ENCODE measurements around the gene ARFGAP2. TPM values are rescaled to one million over a fixed set of nuclear protein-coding genes. Genes with fewer than 3 reads are reported as not detected.

ARFGAP2 gene
- polyA plus RNA-seq, 1 of the 3 experiments (the other 2 are of a cell fraction): 52.5 TPM

GRCh38 chr11:47186076-47186699 is 9.5 kb upstream of the ARFGAP2 start, which contains the start of gene PACSIN3:
Gene PACSIN3 (minus strand): TSS chr11:47186434. CDS start chr11:47182727, 3,707 bp downstream.
- H3K79me2 ChIP-seq (ENCODE audit: insufficient read depth): peaks cover 9% of the 10 kb centered on the region; the same call in 1 of the 2 replicates
- H2AFZ ChIP-seq (ENCODE audit: low read depth): peak within 1 kb of the TSS; percentile 94
- peak within 1 kb of the TSS; percentile 64 to 69 for H3K4me3 ChIP-seq (ENCODE audit: low read depth in 2 of 2, low read length in 1 of 2)
- peak; percentile 92 for DNase-seq
- ChIA-PET POLR2A (interaction anchor here (0.9 to 4.9 kb wide), 9 partner anchors 8 to 84 kb away, joined by 5 to 69 read pairs (median 11); partner anchors contain the start of genes ACP2, DDB2 and MADD), CTCF (interaction anchor here (0.6 to 4.2 kb wide), 19 partner anchors 7 to 223 kb away, joined by 3 to 31 read pairs (median 7); partner anchors contain the start of genes ACP2, ARFGAP2, DDB2 and NR1H3)
- H3K4me2 ChIP-seq: peak within 1 kb of the TSS; percentile 98
- H3K27ac ChIP-seq (ENCODE audit: low read depth in 2 of 2, low read length in 1 of 2): peak within 1 kb of the TSS in 1 of 2 experiments; percentile 94; a peak in 2 of 4 replicates
- H3K9me2 ChIP-seq: no peaks in the 10 kb centered on the region
- no peaks in the 10 kb centered on the region for H3K9me3 ChIP-seq
- H3F3A ChIP-seq (replicated peaks; ENCODE audit: insufficient read depth): peaks cover 18% of the 10 kb centered on the region
- peaks cover 11 to 33% of the 10 kb centered on the region in 2 experiments; a peak in 3 of 4 replicates for H3K4me1 ChIP-seq (ENCODE audit: control insufficient read depth in 1 of 2, insufficient read depth in 2 of 2, low read depth in 1 of 2, low read length in 1 of 2)
- TF ChIP-seq NFIC (IDR thresholded peaks at IDR 0.05; ENCODE audit: borderline replicate concordance) (no peak), USF1 (IDR thresholded peaks at IDR 0.05; ENCODE audit: borderline replicate concordance, low read depth) (no peak), POLR2AphosphoS5 (IDR thresholded peaks at IDR 0.05; ENCODE audit: low read depth, low read length) (0 out of 2 replicates have a peak, but pooled peaks have one; percentile 8), SIN3A (IDR thresholded peaks at IDR 0.05; ENCODE audit: borderline replicate concordance, low read depth, low read length) (no peak), YY1 (IDR thresholded peaks at IDR 0.05; ENCODE audit: low read depth) (no peak), TAF1 (IDR thresholded peaks at IDR 0.05; ENCODE audit: borderline replicate concordance, low read depth, low read length) (no peak), JUND (IDR thresholded peaks at IDR 0.05) (no peak), MXI1 (IDR thresholded peaks at IDR 0.05; ENCODE audit: low read depth, low read length) (peak; percentile 15; the same call in 1 of the 2 replicates), ELF1 (IDR thresholded peaks at IDR 0.05) (no peak), RAD21 (IDR thresholded peaks at IDR 0.05; ENCODE audit: low read length) (no peak)
- WGBS (ENCODE audit: low lambda C conversion rate): 2% methylated on average over 15 of the region's 80 CpGs
- peak within 1 kb of the TSS; percentile 78 for H3K9ac ChIP-seq
- no peaks in the 10 kb centered on the region for H3K36me3 ChIP-seq (replicated peaks in 1 of 2; ENCODE audit: control insufficient read depth in 1 of 2, insufficient read depth in 2 of 2, low read length in 1 of 2)
- no peaks in the 10 kb centered on the region for H3K27me3 ChIP-seq (ENCODE audit: insufficient read depth)
- H4K20me1 ChIP-seq (ENCODE audit: insufficient read depth): no peaks in the 10 kb centered on the region

GRCh38 chr11:47185305-47186075 is 8.8 kb upstream of the ARFGAP2 start:
- TF ChIP-seq SMC3 (IDR thresholded peaks at IDR 0.05; ENCODE audit: low read depth, low read length) (no peak), MAX (IDR thresholded peaks at IDR 0.05; ENCODE audit: low read depth) (0 out of 2 replicates have a peak, but pooled peaks have one; percentile 14)
- Histone ChIP-seq H3K27ac (ENCODE audit: low read depth in 2 of 2, low read length in 1 of 2) (peak overlapping the region in 1 of 2 experiments; percentile 73; a peak in 1 of 4 replicates), H3K4me1 (ENCODE audit: control insufficient read depth in 1 of 2, insufficient read depth in 2 of 2, low read depth in 1 of 2, low read length in 1 of 2) (peaks cover 11 to 33% of the 10 kb centered on the region in 2 experiments; a peak in 3 of 4 replicates), H4K20me1 (ENCODE audit: insufficient read depth) (no peaks in the 10 kb centered on the region), H2AFZ (ENCODE audit: low read depth) (peak overlapping the region; percentile 65; the same call in 1 of the 2 replicates), H3K79me2 (ENCODE audit: insufficient read depth) (peaks cover 9% of the 10 kb centered on the region; the same call in 1 of the 2 replicates), H3K4me2 (peak overlapping the region; percentile 98), H3K9me2 (no peaks in the 10 kb centered on the region), H3K36me3 (replicated peaks in 1 of 2; ENCODE audit: control insufficient read depth in 1 of 2, insufficient read depth in 2 of 2, low read length in 1 of 2) (no peaks in the 10 kb centered on the region), H3K27me3 (ENCODE audit: insufficient read depth) (no peaks in the 10 kb centered on the region), H3F3A (replicated peaks; ENCODE audit: insufficient read depth) (peaks cover 13% of the 10 kb centered on the region), H3K4me3 (ENCODE audit: low read depth in 2 of 2, low read length in 1 of 2) (peak overlapping the region; percentile 64 to 69), H3K9me3 (no peaks in the 10 kb centered on the region), H3K9ac (peak overlapping the region; percentile 78)
- ChIA-PET CTCF (interaction anchor here (0.7 to 4.2 kb wide), 14 partner anchors 8 to 227 kb away, joined by 3 to 26 read pairs (median 4); partner anchors contain the start of genes ACP2, ARFGAP2, DDB2 and NR1H3), POLR2A (interaction anchor here (0.6 to 4.9 kb wide), 6 partner anchors 30 to 485 kb away, joined by 3 to 69 read pairs (median 5); partner anchors contain the start of genes ACP2, DDB2, MADD and ZNF408)
- 42% methylated on average over 9 of the region's 50 CpGs for WGBS (ENCODE audit: low lambda C conversion rate)
- DNase-seq: peak; percentile 63

Data from SK-N-SH (cell line).